ENCODE data around the gene CDH9.

DNA sequence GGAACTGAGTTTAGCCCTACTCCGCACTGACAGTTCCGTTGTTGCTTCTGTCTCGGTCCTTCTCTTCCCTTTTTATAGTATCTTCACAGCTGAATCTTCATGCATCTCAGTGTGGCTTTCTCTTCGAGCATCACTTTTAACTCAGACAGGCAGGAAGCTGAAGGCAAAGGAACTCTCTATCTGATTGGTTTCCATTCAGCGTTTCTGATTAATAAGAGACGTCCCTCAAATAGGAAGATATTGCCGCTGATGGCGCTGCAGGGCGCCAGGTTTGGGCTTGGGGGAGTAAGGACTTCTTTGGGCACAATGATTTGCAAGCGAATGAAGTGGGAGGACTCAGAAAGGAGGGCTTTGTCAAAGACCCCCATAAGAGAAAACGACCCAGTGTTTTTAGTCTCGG is at the start of gene CDH9:
- TF ChIP-seq, protein P1, sequence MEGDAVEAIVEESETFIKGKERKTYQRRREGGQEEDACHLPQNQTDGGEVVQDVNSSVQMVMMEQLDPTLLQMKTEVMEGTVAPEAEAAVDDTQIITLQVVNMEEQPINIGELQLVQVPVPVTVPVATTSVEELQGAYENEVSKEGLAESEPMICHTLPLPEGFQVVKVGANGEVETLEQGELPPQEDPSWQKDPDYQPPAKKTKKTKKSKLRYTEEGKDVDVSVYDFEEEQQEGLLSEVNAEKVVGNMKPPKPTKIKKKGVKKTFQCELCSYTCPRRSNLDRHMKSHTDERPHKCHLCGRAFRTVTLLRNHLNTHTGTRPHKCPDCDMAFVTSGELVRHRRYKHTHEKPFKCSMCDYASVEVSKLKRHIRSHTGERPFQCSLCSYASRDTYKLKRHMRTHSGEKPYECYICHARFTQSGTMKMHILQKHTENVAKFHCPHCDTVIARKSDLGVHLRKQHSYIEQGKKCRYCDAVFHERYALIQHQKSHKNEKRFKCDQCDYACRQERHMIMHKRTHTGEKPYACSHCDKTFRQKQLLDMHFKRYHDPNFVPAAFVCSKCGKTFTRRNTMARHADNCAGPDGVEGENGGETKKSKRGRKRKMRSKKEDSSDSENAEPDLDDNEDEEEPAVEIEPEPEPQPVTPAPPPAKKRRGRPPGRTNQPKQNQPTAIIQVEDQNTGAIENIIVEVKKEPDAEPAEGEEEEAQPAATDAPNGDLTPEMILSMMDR (IDR thresholded peaks at IDR 0.05 in 2 of 3, conservative IDR thresholded peaks at IDR 0.05 in 1 of 3; ENCODE audit: insufficient read depth in 2 of 3, low read depth in 1 of 3, low read length in 3 of 3) = no peak
- TF ChIP-seq FOXP1 (CRISPR knock-in tag; IDR thresholded peaks at IDR 0.05) (no peak), EZH2 (IDR thresholded peaks at IDR 0.05; ENCODE audit: borderline replicate concordance, low read depth, low read length) (no peak), YY1 (IDR thresholded peaks at IDR 0.05; ENCODE audit: borderline replicate concordance in 1 of 3, control insufficient read depth in 1 of 3, extremely low read depth in 1 of 3, insufficient read depth in 3 of 3, insufficient read length in 1 of 3, insufficient replicate concordance in 2 of 3, low read depth in 1 of 3, low read length in 2 of 3) (no peak), TBP (optimal IDR thresholded peaks at IDR 0.05; ENCODE audit: low read depth, low read length) (no peak), EP300 (IDR thresholded peaks at IDR 0.05; ENCODE audit: low read length) (no peak), PHB (CRISPR knock-in tag; IDR thresholded peaks at IDR 0.05) (no peak), ZFX (CRISPR knock-in tag; IDR thresholded peaks at IDR 0.05) (no peak)
- TF ChIP-seq, protein P2, sequence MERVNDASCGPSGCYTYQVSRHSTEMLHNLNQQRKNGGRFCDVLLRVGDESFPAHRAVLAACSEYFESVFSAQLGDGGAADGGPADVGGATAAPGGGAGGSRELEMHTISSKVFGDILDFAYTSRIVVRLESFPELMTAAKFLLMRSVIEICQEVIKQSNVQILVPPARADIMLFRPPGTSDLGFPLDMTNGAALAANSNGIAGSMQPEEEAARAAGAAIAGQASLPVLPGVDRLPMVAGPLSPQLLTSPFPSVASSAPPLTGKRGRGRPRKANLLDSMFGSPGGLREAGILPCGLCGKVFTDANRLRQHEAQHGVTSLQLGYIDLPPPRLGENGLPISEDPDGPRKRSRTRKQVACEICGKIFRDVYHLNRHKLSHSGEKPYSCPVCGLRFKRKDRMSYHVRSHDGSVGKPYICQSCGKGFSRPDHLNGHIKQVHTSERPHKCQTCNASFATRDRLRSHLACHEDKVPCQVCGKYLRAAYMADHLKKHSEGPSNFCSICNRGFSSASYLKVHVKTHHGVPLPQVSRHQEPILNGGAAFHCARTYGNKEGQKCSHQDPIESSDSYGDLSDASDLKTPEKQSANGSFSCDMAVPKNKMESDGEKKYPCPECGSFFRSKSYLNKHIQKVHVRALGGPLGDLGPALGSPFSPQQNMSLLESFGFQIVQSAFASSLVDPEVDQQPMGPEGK (CRISPR knock-in tag; IDR thresholded peaks at IDR 0.05; ENCODE audit: borderline replicate concordance) = no peak
